Measurements from ENCODE around the gene RCOR2.

The RCOR2 gene

DNA sequence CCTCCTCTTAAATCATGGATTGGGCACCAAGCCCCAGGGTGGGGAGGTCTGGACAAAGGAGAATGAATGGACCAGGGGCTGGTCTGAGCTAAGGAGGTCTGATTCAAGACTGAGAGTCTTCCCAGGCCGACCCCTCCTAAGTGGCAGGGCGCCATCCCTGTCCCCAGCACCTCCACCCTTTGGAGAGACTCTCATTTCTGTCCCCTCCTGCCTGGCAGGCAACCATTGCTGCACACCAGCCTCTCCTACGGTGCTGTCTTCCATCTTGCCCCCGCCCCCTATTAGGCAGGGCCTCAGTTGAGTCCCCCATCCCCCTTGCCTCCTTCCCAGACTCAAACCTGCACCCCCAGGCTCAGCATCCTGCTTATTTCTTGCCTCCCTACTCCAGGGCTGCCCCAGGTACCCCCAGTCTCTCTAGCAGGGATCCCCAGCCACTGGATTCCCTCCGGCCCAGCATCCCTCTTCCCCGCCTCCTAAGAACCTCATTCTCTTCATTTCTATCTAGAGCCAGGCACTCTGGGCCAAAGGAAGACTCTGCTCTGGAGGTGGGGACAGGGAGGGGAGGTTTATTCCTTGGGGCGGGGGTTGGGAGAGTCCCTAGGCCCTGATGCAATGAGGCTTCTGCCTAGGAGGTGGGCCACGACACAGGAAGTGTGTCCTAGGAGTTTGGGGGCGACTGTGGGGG, 1.7 kb upstream of the RCOR2 start:
- TF ChIP-seq, protein P1, sequence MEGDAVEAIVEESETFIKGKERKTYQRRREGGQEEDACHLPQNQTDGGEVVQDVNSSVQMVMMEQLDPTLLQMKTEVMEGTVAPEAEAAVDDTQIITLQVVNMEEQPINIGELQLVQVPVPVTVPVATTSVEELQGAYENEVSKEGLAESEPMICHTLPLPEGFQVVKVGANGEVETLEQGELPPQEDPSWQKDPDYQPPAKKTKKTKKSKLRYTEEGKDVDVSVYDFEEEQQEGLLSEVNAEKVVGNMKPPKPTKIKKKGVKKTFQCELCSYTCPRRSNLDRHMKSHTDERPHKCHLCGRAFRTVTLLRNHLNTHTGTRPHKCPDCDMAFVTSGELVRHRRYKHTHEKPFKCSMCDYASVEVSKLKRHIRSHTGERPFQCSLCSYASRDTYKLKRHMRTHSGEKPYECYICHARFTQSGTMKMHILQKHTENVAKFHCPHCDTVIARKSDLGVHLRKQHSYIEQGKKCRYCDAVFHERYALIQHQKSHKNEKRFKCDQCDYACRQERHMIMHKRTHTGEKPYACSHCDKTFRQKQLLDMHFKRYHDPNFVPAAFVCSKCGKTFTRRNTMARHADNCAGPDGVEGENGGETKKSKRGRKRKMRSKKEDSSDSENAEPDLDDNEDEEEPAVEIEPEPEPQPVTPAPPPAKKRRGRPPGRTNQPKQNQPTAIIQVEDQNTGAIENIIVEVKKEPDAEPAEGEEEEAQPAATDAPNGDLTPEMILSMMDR (IDR thresholded peaks at IDR 0.05; ENCODE audit: low read depth, low read length, missing control alignments) = no peak
- DNase-seq (ENCODE audit: extremely low read depth, low read depth) = no peak
- peak overlapping the region; percentile 76 for H3K4me3 ChIP-seq (replicated peaks; ENCODE audit: low read depth, low read length)

DNA sequence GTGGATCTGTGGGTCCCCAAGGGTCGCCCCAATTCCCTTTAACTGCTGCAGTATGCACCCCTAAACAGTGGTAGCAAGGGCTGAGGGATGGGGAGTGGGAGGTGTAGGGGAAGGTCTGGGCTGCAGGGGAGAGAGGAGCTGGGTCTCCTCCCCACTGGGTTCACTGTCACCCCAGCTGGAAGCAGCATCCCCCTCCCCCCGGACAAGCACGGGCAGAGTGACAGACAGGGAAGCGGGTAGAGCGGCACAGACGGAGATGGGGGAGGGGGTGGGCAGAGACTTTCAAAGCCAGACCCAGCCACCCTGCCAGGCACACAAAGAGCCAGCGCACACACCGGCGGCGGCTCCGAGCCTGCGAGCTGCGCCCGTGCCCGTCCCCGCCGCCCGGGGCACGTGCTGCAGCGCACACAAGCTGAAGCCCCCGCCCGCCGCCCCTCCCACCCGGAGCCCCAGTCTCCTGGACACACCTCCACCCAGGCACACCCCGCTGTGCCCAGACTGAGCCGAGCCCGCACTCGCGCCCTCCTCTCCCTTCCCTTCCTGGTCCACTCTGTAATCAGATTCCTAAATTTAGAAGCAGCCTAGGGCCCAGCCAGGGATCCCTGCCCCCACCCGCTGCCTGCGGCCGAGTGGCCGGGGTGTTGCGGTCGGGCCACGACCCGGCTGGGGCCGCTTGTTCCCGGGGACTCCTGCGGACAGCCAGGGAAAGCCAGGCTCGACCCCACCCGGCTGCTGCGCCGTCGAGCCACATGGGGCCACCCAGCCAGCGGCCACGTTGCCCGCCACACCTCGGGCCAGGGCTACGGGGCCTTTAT, 935 bp upstream of the RCOR2 start:
- peak overlapping the region; percentile 76 for H3K4me3 ChIP-seq (replicated peaks; ENCODE audit: low read depth, low read length)
- no peak for DNase-seq (ENCODE audit: extremely low read depth, low read depth)
- TF ChIP-seq, protein P1 (IDR thresholded peaks at IDR 0.05; ENCODE audit: low read depth, low read length, missing control alignments) = no peak

DNA sequence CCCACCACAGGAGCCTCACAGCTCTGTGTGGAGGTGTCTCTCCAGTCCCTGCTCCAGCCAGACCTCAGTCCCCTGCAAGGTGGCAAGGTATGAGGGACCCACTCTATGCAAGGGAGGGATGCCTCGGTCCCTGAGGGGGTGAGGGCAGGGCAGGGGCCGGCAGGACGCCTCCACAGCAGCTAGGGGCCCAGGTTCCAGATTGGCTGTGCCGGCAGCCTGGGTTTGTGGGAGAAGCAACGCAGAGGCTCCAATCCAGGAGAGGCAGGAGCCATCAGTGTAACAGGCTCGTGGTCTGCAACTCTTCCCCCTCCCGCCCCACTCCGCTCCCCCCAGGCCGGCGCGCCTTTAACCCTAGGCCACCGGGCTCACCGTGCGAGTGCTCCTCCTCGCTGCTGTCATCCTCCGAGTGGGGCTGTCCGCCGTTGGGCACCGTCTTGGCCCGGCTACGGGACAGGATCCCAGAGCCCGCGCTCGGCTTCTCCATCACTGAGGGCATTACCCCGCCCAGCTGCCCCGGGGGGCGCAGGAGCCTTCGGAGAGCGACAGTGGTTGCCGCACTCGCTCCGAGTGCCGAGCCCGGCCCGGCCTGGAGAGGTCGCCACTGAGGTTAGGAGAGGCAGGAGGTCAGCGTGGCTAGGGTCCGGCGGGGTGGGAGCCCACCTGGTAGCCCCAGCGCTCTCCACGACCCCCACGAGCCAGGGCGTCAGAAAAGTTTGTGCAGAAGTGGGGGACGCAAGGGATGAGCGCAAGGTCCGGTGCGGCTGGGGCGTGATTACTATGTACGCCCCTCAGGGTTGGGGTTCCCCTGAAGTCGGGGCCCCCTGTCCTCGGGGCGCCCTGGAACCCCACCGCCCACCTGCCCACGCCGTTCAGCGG, 765 bp downstream of the RCOR2 start:
- TF ChIP-seq, protein P1 (IDR thresholded peaks at IDR 0.05; ENCODE audit: low read depth, low read length, missing control alignments) = peak; percentile 62
- H3K4me3 ChIP-seq (replicated peaks; ENCODE audit: low read depth, low read length) = peak overlapping the region; percentile 76
- DNase-seq (ENCODE audit: extremely low read depth, low read depth) = no peak

DNA sequence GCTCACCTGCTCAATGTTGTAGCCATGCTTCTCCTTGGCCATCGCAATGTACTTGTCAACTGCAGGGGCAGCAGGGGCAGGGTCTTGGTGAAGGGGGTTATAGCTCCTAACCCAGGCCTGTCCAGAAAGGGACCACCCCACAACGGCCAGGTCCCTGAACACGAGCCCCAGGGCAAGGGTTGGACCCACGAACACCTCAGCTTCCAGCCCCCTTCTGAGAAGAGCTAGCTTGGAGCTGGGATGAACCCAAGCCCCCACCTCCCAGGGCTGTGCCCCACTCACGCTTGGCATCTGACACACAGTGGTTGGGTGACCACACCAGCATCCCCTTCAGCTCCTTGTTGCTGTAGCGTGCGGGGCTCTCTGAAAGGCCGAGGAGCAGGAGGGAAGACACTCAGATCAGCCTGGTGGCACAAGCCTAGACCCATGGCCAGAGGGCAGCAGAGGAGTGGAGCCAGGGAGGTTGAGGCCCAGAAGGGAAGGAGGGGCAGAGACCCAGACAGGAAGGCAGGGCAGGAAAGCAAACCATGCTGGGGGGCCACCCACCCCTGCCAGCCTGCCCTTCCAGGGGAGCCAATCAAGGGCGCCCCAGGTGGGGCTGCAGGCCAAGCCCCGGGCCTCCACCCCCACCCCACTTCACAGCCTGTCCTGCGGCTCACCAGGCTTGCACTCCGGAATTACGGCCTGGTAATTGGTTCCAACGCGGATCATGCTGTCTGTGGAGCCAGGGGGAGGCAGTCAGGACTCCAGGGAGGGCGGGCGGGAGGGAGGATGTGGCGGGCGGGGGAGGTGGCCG, 1.9 kb downstream of the RCOR2 start:
- DNase-seq (ENCODE audit: extremely low read depth, low read depth) = no peak
- TF ChIP-seq, protein P1 (IDR thresholded peaks at IDR 0.05; ENCODE audit: low read depth, low read length, missing control alignments) = no peak
- H3K4me3 ChIP-seq (replicated peaks; ENCODE audit: low read depth, low read length) = peak overlapping the region; percentile 76

DNA sequence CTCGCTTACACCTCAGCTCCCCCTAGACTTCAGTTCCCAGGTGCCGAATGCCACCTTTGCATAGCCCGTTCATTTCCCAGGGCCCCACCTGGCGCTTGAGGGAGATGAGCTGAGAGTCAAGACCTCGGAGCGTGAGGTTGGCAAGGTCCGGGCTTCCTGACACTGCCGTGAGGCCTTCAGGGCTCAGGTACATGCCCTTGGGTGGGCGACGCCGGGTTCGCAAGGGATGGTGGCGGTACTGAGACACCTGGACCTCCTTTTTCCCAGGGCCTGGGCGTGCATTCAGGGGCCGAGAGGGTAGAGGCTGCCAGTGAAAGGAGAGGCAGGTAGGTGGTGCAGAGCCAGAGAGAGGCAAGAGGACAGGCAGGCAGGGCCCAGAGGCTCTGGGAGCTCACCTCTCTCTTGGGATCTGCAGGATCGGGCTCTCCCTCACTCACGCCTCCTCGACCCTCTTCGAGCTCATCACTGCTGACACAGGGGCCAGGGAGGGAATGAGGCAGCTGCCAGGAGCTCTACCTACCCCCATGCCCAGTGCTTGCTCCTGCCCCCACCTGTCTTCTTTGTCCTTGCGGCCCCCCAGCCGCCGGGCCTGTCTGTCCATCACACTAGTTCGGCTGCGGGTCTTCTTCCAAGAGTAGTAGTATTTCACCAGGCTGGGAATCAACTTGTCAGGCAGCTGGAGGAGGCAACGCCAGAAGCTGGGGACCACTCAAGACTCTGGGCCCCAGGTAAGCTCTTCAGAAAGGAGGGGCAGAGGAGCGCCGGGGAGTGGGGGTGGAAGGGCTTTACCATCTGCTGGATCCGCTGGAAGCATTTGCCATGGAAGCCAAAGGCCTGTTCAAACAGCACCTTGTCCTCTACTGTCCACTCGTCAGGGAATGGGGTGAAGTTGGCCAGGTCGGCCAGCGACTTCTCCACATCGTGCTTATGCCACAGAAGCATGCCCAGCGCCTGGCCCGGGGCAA, 2.8 kb downstream of the RCOR2 start:
- H3K4me3 ChIP-seq (replicated peaks; ENCODE audit: low read depth, low read length) = peak overlapping the region; percentile 76
- TF ChIP-seq, protein P1 (IDR thresholded peaks at IDR 0.05; ENCODE audit: low read depth, low read length, missing control alignments) = no peak
- no peak for DNase-seq (ENCODE audit: extremely low read depth, low read depth)

Data from HFF-Myc (cell line).